Measurements from ENCODE around the gene MLLT1. TPM values are rescaled to one million over a fixed set of nuclear protein-coding genes. Genes with fewer than 3 reads are reported as not detected.
A peak's percentile ranks its signal among the peaks of the same experiment; 100 is the strongest.

The MLLT1 gene
- total and polyA plus RNA-seq, 9 donors: 11.1 to 116 (median 78.4) TPM

DNA sequence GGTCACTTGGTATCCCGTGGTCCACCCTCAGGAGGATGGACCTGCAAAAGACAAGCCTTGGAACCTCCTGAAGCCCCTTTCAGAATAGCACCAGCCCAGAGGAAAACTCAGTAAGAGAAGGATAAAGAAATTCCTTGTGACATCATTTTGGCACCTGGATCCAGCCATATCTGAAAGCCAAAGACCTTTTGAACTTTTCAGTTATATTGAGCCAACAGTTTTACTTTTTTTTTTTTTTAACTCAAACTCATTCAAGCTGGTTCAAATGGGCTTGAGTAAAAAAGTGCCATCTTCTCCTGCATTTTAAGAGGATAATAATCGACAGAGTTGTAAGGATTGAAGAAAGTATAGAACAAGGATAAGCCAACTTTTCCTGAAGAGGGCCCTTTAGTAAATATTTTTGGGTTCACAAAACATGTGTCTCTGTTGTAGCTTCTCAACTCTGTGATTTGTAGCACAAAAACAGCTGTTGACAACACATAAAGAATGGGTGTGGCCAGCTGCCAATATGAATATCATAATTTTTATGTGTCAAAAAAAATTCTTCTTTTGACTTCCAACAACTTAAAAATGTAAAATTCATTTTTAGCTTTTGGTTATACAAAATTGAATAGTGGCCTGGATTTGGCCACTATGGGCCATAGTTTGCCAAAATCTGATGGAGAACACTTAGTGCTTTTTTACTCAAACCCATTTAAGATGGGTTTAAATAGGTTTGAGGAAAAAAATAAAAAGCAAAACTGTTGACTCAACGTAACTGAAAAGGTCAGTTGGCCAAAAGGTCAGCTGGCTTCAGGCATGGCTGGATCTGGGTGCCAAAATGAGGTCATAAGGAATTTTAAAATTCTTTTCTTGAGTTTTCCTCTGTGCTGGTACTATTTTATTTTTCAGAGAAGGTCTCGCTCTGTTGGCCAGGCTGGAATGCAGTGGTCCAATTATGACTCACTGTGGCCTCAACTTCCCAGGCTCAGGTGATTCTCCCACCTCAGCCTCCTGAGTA lies 93.6 kb downstream of the MLLT1 start:
- no peaks in the 10 kb centered on the region for H3K27me3 ChIP-seq
- H3K4me3 ChIP-seq: no peak overlapping the region
- no peak overlapping the region for H3K27ac ChIP-seq
- H3K4me1 ChIP-seq (ENCODE audit: insufficient read depth): no peaks in the 10 kb centered on the region
- H3K9me3 ChIP-seq: no peaks in the 10 kb centered on the region
- no peak for TF ChIP-seq EP300 (IDR thresholded peaks at IDR 0.05)
- TF ChIP-seq POLR2A (IDR thresholded peaks at IDR 0.05): no peak
- TF ChIP-seq, protein P1, sequence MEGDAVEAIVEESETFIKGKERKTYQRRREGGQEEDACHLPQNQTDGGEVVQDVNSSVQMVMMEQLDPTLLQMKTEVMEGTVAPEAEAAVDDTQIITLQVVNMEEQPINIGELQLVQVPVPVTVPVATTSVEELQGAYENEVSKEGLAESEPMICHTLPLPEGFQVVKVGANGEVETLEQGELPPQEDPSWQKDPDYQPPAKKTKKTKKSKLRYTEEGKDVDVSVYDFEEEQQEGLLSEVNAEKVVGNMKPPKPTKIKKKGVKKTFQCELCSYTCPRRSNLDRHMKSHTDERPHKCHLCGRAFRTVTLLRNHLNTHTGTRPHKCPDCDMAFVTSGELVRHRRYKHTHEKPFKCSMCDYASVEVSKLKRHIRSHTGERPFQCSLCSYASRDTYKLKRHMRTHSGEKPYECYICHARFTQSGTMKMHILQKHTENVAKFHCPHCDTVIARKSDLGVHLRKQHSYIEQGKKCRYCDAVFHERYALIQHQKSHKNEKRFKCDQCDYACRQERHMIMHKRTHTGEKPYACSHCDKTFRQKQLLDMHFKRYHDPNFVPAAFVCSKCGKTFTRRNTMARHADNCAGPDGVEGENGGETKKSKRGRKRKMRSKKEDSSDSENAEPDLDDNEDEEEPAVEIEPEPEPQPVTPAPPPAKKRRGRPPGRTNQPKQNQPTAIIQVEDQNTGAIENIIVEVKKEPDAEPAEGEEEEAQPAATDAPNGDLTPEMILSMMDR (IDR thresholded peaks at IDR 0.05): no peak
- intact Hi-C loops (cut with DNase I): no loop called here
- 42 to 55% (median 52%) methylated on average over 4 of the region's 4 CpGs for WGBS, 3 donors
- DNase-seq: peak in 3 of 5 donors; percentile 40 to 55 (median 51)
- H3K36me3 ChIP-seq: no peaks in the 10 kb centered on the region

DNA sequence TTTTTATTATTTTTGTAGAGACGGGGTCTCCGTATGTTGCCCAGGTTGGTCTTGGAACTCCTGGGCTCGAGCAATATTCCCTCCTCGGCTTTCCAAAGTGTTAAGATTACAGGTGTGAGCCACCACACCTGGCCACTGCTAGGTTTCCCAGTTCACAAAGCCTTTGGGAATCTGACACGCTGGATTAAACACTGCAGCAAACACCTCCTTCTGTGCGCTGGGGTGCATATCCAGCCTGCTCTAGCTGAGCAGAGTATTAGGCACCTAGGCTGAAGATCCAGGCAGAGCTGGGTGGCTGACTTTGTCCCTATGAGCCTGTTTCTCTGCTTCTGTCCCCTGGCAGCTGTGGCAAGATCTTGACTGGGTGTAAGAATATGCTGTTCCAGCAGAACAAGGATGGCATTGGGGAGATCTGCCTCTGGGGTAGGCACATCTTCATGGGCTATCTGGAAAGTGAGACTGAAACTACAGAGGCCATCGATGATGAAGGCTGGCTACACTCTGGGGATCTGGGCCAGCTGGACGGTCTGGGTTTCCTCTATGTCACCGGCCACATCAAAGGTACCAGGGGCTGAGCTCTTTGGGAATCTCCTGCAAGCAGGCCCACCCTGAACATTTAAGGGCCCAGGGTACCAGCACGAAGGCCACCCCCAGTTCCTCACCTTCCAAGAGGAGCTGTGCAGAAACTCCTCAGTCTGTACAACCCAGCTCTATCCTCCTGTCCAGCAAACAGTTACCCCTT lies 94.5 kb downstream of the MLLT1 start:
- Histone ChIP-seq H3K36me3 (no peaks in the 10 kb centered on the region), H3K27me3 (no peaks in the 10 kb centered on the region), H3K9me3 (no peaks in the 10 kb centered on the region), H3K4me1 (ENCODE audit: insufficient read depth) (no peaks in the 10 kb centered on the region), H3K4me3 (no peak overlapping the region), H3K27ac (no peak overlapping the region)
- intact Hi-C loops (cut with DNase I): no loop called here
- DNase-seq: no peak
- WGBS, 3 donors: 70 to 81% (median 71%) methylated on average over 10 of the region's 10 CpGs
- TF ChIP-seq EP300 (IDR thresholded peaks at IDR 0.05) (no peak), POLR2A (IDR thresholded peaks at IDR 0.05) (no peak)
- TF ChIP-seq, protein P1 (IDR thresholded peaks at IDR 0.05): no peak

DNA sequence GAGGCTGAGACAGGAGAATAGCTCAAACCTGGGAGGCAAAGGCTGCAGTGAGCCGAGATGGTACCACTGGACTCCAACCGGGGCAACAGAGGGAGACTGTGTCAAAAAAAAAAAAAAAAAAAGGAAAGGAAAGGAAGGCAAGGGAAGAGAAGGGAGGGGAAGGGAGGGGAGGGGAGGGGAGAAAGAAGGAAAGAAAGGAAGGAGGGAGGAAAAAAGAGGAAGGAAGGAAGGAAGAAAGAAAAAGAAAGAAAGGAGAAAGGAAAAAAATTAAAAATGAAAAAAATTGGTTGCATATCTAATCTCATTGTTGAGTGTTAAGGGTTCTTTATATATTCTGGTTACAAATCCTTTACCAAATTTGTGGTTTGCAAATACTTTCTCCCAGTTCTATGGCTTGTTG lies 98.7 kb downstream of the MLLT1 start:
- no peak overlapping the region for H3K27ac ChIP-seq
- WGBS, 3 donors: 79 to 87% (median 84%) methylated on average over 2 of the region's 2 CpGs
- DNase-seq: no peak
- intact Hi-C loops (cut with DNase I): no loop called here
- no peaks in the 10 kb centered on the region for H3K9me3 ChIP-seq
- H3K36me3 ChIP-seq: no peaks in the 10 kb centered on the region
- H3K4me3 ChIP-seq: no peak overlapping the region
- H3K27me3 ChIP-seq: no peaks in the 10 kb centered on the region
- TF ChIP-seq EP300 (IDR thresholded peaks at IDR 0.05): no peak
- TF ChIP-seq, protein P1 (IDR thresholded peaks at IDR 0.05): no peak
- no peak for TF ChIP-seq POLR2A (IDR thresholded peaks at IDR 0.05)
- no peaks in the 10 kb centered on the region for H3K4me1 ChIP-seq (ENCODE audit: insufficient read depth)

DNA sequence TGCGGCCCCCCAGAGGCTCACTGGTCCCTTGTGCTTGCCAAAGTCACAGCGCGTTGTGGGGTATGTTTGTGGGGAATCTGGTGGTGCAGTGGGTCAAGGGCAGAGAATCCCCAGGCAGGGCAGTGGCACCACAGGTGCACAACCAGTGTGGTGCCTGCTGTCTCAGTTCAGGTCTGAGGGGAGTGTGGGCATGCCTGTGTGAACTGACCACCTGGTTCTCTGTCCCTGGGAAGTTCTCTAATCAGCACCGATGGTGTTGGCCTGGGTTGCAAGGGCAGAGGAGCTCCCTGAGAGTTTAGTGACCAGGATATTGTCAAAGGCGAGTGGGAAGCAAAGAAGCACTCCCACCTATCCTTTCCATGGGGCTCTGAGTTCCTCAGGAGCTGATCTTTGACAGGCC lies 106.6 kb downstream of the MLLT1 start:
- intact Hi-C loops (cut with DNase I): loop anchor here in 1 of 4 donors (10.0 kb wide), 1 partner anchor 1542 kb away; no protein-coding TSS in a partner anchor
- DNase-seq: no peak
- Histone ChIP-seq H3K27me3 (no peaks in the 10 kb centered on the region), H3K27ac (no peak overlapping the region), H3K4me3 (no peak overlapping the region), H3K36me3 (no peaks in the 10 kb centered on the region), H3K4me1 (ENCODE audit: insufficient read depth) (no peaks in the 10 kb centered on the region), H3K9me3 (no peaks in the 10 kb centered on the region)
- 84 to 88% (median 85%) methylated on average over 5 of the region's 5 CpGs for WGBS, 3 donors
- TF ChIP-seq EP300 (IDR thresholded peaks at IDR 0.05) (no peak), POLR2A (IDR thresholded peaks at IDR 0.05) (no peak)
- TF ChIP-seq, protein P1 (IDR thresholded peaks at IDR 0.05): no peak

Measured in ovary (tissue), 9 donors.